ENCODE measurements around the gene PLCG2. TPM values are rescaled to one million over a fixed set of nuclear protein-coding genes. Genes with fewer than 3 reads are reported as not detected.

The PLCG2 gene
- total and polyA plus RNA-seq, 2 donors from 2014 or later, result 50.7 to 55.6 TPM

DNA sequence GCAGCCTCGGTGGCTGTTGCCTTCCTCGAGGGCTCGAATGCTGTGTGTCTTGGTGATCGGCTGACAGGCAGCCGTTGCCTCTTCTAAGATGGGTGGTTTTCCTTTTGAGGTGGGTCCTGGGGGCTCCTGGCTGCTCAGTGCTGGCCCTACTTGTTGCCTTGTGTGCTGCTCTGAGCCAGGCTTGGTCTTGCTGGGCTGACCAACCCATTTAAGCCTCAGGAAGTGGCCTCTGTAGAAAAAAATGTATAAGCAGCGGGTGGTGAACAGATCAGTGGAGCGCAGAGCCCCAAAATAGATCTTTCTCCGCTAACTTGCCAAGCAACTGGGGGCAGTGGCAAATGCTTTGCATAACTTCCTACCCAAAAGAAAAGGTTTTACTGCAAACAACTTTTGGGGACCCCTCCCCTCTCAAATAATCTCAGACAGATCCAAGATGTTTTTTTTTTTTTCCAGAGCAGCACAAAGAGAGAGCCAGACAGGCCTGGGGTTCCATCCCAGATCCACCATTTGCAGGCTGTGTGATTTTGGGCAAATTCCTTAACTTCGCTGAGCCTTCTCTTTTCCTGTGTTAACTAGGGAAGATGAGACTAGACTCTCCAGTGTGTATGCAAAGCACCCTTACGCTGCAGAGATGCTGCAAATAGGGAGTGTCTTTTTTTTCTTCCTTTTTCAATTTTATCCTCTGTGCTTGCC is 42.5 kb downstream of the PLCG2 start:
- Histone ChIP-seq H3K36me3 (ENCODE audit: control insufficient read depth in 2 of 3, insufficient read depth in 3 of 3, low read length in 3 of 3) (no peaks in the 10 kb centered on the region), H3K9me3 (ENCODE audit: control insufficient read depth in 2 of 3, insufficient read depth in 1 of 3, low read length in 3 of 3) (no peaks in the 10 kb centered on the region), H3K4me1 (ENCODE audit: control insufficient read depth in 2 of 3, insufficient read depth in 2 of 3, low read depth in 1 of 3, low read length in 3 of 3) (peaks cover 0 to 13% (median 0%) of the 10 kb centered on the region in 3 donors), H3K4me3 (ENCODE audit: low read length in 3 of 3) (no peak overlapping the region), H3K27ac (ENCODE audit: low read depth in 2 of 2, low read length in 2 of 2) (peak overlapping the region in 1 of 2 donors; percentile 30), H3K27me3 (ENCODE audit: control insufficient read depth, insufficient read depth, low read length) (no peaks in the 10 kb centered on the region), H3K9ac (ENCODE audit: low read length in 3 of 3) (no peak overlapping the region)
- intact Hi-C loops (cut with DNase I), result no loop called here
- FAIRE-seq (no peak), DNase-seq (peak in 3 of 5 donors; percentile 38 to 58 (median 58))
- TF ChIP-seq, protein P1, sequence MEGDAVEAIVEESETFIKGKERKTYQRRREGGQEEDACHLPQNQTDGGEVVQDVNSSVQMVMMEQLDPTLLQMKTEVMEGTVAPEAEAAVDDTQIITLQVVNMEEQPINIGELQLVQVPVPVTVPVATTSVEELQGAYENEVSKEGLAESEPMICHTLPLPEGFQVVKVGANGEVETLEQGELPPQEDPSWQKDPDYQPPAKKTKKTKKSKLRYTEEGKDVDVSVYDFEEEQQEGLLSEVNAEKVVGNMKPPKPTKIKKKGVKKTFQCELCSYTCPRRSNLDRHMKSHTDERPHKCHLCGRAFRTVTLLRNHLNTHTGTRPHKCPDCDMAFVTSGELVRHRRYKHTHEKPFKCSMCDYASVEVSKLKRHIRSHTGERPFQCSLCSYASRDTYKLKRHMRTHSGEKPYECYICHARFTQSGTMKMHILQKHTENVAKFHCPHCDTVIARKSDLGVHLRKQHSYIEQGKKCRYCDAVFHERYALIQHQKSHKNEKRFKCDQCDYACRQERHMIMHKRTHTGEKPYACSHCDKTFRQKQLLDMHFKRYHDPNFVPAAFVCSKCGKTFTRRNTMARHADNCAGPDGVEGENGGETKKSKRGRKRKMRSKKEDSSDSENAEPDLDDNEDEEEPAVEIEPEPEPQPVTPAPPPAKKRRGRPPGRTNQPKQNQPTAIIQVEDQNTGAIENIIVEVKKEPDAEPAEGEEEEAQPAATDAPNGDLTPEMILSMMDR (IDR thresholded peaks at IDR 0.05; ENCODE audit: borderline replicate concordance, extremely low read depth, insufficient read depth), result no peak

DNA sequence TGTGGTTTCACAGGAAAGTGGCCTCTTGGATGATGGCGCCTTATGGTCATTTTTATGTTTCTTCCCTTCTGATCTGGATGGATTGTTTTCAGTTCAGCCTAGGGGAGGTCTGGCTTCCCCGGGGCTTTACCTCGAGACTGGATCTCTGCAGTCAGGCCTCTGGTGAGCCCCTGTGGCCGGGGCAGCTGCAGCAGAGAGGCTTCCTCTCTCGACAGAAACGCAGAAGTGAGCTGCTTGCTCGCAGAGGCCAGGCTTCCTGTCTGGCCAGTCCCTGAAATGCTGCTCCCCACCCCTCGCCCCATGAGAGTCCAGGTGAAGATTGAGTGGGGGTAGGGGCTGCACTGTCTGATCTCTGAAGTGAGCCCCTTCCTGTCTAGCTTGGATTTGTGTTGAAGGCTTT is 44.0 kb downstream of the PLCG2 start:
- Histone ChIP-seq H3K4me1 (ENCODE audit: control insufficient read depth in 2 of 3, insufficient read depth in 2 of 3, low read depth in 1 of 3, low read length in 3 of 3) (peaks cover 0 to 6% (median 0%) of the 10 kb centered on the region in 3 donors), H3K4me3 (ENCODE audit: low read length in 3 of 3) (no peak overlapping the region), H3K9ac (ENCODE audit: low read length in 3 of 3) (no peak overlapping the region), H3K36me3 (ENCODE audit: control insufficient read depth in 2 of 3, insufficient read depth in 3 of 3, low read length in 3 of 3) (no peaks in the 10 kb centered on the region), H3K27me3 (ENCODE audit: control insufficient read depth, insufficient read depth, low read length) (no peaks in the 10 kb centered on the region), H3K27ac (ENCODE audit: low read depth in 2 of 2, low read length in 2 of 2) (peak overlapping the region in 1 of 2 donors; percentile 61), H3K9me3 (ENCODE audit: control insufficient read depth in 2 of 3, insufficient read depth in 1 of 3, low read length in 3 of 3) (no peaks in the 10 kb centered on the region)
- DNase-seq (peak in 2 of 5 donors; percentile 35 to 37), FAIRE-seq (no peak)
- intact Hi-C loops (cut with DNase I), result no loop called here
- TF ChIP-seq, protein P1 (IDR thresholded peaks at IDR 0.05; ENCODE audit: borderline replicate concordance, extremely low read depth, insufficient read depth), result no peak

DNA sequence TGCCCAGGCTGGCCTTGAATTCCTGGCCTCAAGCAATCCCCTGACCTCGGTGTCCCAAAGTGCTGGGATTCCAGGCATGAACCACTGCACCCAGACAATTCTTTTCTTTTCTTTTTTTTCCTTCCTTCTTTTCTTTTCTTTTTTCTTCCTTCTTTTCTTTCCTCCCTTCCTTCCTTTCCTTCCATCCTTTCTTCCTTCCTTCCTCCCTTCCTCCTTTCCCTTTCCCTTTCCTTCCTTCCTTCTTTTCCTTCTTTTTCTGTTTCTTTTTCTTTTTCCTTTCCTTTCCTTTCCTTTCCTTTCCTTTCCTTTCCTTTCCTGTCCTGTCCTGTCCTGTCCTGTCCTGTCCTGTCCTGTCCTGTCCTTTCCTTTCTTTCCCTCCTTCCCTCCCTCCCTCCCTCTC is 44.6 kb downstream of the PLCG2 start:
- no peak overlapping the region for H3K9ac ChIP-seq (ENCODE audit: low read length in 3 of 3)
- no peaks in the 10 kb centered on the region for H3K9me3 ChIP-seq (ENCODE audit: control insufficient read depth in 2 of 3, insufficient read depth in 1 of 3, low read length in 3 of 3)
- H3K27me3 ChIP-seq (ENCODE audit: control insufficient read depth, insufficient read depth, low read length), result no peaks in the 10 kb centered on the region
- H3K4me3 ChIP-seq (ENCODE audit: low read length in 3 of 3), result no peak overlapping the region
- FAIRE-seq (no peak), DNase-seq (no peak)
- intact Hi-C loops (cut with DNase I), result no loop called here
- peaks cover 0 to 6% (median 0%) of the 10 kb centered on the region in 3 donors for H3K4me1 ChIP-seq (ENCODE audit: control insufficient read depth in 2 of 3, insufficient read depth in 2 of 3, low read depth in 1 of 3, low read length in 3 of 3)
- no peak overlapping the region for H3K27ac ChIP-seq (ENCODE audit: low read depth in 2 of 2, low read length in 2 of 2)
- TF ChIP-seq, protein P1 (IDR thresholded peaks at IDR 0.05; ENCODE audit: borderline replicate concordance, extremely low read depth, insufficient read depth), result no peak
- no peaks in the 10 kb centered on the region for H3K36me3 ChIP-seq (ENCODE audit: control insufficient read depth in 2 of 3, insufficient read depth in 3 of 3, low read length in 3 of 3)

Data from kidney (tissue), 14 donors.